Measurements from ENCODE around the gene BLOC1S4.

The BLOC1S4 gene

GRCh38 chr4:6730603-6731317 is 14.8 kb downstream of the BLOC1S4 start:
- TF ChIP-seq CTCF (IDR thresholded peaks at IDR 0.05; ENCODE audit: unreplicated experiment in 3 of 3): no peak
- Mint-ChIP-seq H3K4me3 (no peak overlapping the region), H3K4me1 (peaks cover 15% of the 10 kb centered on the region), H3K9me3 (no peaks in the 10 kb centered on the region), H3K36me3 (ENCODE audit: low read depth) (no peaks in the 10 kb centered on the region), H3K27ac (no peak overlapping the region), H3K27me3 (ENCODE audit: low read depth) (peaks cover 13% of the 10 kb centered on the region)

- H3K36me3 Mint-ChIP-seq (ENCODE audit: low read depth): no peaks in the 10 kb centered on the region
- H3K4me1 Mint-ChIP-seq: peaks cover 15% of the 10 kb centered on the region
- TF ChIP-seq CTCF (IDR thresholded peaks at IDR 0.05; ENCODE audit: unreplicated experiment in 3 of 3): no peak
- H3K9me3 Mint-ChIP-seq: no peaks in the 10 kb centered on the region
- peaks cover 13% of the 10 kb centered on the region for H3K27me3 Mint-ChIP-seq (ENCODE audit: low read depth)
- H3K27ac Mint-ChIP-seq: no peak overlapping the region
- H3K4me3 Mint-ChIP-seq: no peak overlapping the region
These were observed 15.3 kb downstream of the BLOC1S4 start for GRCh38 chr4:6731318-6731675.

- H3K4me3 Mint-ChIP-seq: no peak overlapping the region
- peaks cover 13% of the 10 kb centered on the region for H3K27me3 Mint-ChIP-seq (ENCODE audit: low read depth)
- H3K36me3 Mint-ChIP-seq (ENCODE audit: low read depth): no peaks in the 10 kb centered on the region
- no peak overlapping the region for H3K27ac Mint-ChIP-seq
- TF ChIP-seq CTCF (IDR thresholded peaks at IDR 0.05; ENCODE audit: unreplicated experiment in 3 of 3): no peak
- no peaks in the 10 kb centered on the region for H3K9me3 Mint-ChIP-seq
- peaks cover 13% of the 10 kb centered on the region for H3K4me1 Mint-ChIP-seq
These were observed 15.8 kb downstream of the BLOC1S4 start for GRCh38 chr4:6731780-6732179.

- no peak for TF ChIP-seq CTCF (IDR thresholded peaks at IDR 0.05; ENCODE audit: unreplicated experiment in 3 of 3)
- Mint-ChIP-seq H3K9me3 (no peaks in the 10 kb centered on the region), H3K4me3 (no peak overlapping the region), H3K27me3 (ENCODE audit: low read depth) (peaks cover 14% of the 10 kb centered on the region), H3K36me3 (ENCODE audit: low read depth) (no peaks in the 10 kb centered on the region), H3K4me1 (peaks cover 10% of the 10 kb centered on the region), H3K27ac (no peak overlapping the region)
These were observed 16.7 kb downstream of the BLOC1S4 start for GRCh38 chr4:6732441-6733357.

- no peak overlapping the region for H3K27ac Mint-ChIP-seq
- TF ChIP-seq CTCF (IDR thresholded peaks at IDR 0.05; ENCODE audit: unreplicated experiment in 3 of 3): no peak
- H3K36me3 Mint-ChIP-seq (ENCODE audit: low read depth): no peaks in the 10 kb centered on the region
- H3K9me3 Mint-ChIP-seq: no peaks in the 10 kb centered on the region
- peaks cover 1% of the 10 kb centered on the region for H3K4me1 Mint-ChIP-seq
- H3K4me3 Mint-ChIP-seq: no peak overlapping the region
- H3K27me3 Mint-ChIP-seq (ENCODE audit: low read depth): peaks cover 16% of the 10 kb centered on the region
These were observed 17.6 kb downstream of the BLOC1S4 start for GRCh38 chr4:6733358-6734164.
